Neuronal stem cell (in vitro differentiated cells): ENCODE measurements around the gene AUH.

Experiments used
- DNase-seq: peaks from one replicate; pipeline ENCODE4 v3.0.0-alpha.2; 2013; ENCODE audit warnings: low spot score
- H2AFZ ChIP-seq: one replicate; pipeline ENCODE4 v1.6.1; 2013; ENCODE audit warnings: mild to moderate bottlenecking, low read length, inconsistent platforms
- H2AK5ac ChIP-seq: 2 replicates; pipeline ENCODE4 v1.6.1; 2013; ENCODE audit warnings: low read depth, mild to moderate bottlenecking, inconsistent platforms, low read length, moderate library complexity, mixed read lengths
- H2BK120ac ChIP-seq: 2 replicates; pipeline ENCODE4 v1.6.1; 2013; ENCODE audit warnings: low read depth, mild to moderate bottlenecking, inconsistent platforms, low read length, moderate library complexity, mixed read lengths
- H2BK12ac ChIP-seq: one replicate; pipeline ENCODE4 v1.6.1; 2013; ENCODE audit warnings: low read length, inconsistent platforms
- H2BK15ac ChIP-seq: 2 replicates; pipeline ENCODE4 v1.6.1; 2013; ENCODE audit warnings: mild to moderate bottlenecking, low read length, inconsistent platforms, mixed read lengths
- H2BK5ac ChIP-seq: one replicate; pipeline ENCODE4 v1.6.1; 2013; ENCODE audit warnings: inconsistent platforms, mild to moderate bottlenecking, low read length, moderate library complexity
- H3K14ac ChIP-seq: one replicate; pipeline ENCODE4 v1.6.1; 2013; ENCODE audit warnings: low read length, inconsistent platforms
- H3K18ac ChIP-seq: 2 replicates; pipeline ENCODE4 v1.6.1; 2013; ENCODE audit warnings: low read length, inconsistent platforms
- H3K23ac ChIP-seq: 2 replicates; pipeline ENCODE4 v1.6.1; 2013; ENCODE audit warnings: low read depth, mild to moderate bottlenecking, mixed read lengths, low read length, inconsistent platforms; ENCODE audit not compliant: poor library complexity
- H3K27ac ChIP-seq: replicated peaks from 3 replicates; pipeline ENCODE4 v1.5.1; 2013; ENCODE audit warnings: low read length, inconsistent platforms
- H3K27me3 ChIP-seq, 3 experiments: 2 replicates each; pipeline ENCODE4 v1.6.1; 2013; ENCODE audit warnings: low read length in 3 of 3, mild to moderate bottlenecking in 2 of 3, inconsistent platforms in 1 of 3, low read depth in 1 of 3, mixed read lengths in 1 of 3, moderate library complexity in 1 of 3; ENCODE audit not compliant: control insufficient read depth in 3 of 3, insufficient read depth in 3 of 3
- H3K36me3 ChIP-seq, 2 donors: replicated peaks in 1 of 2; 2 replicates each; pipeline ENCODE4 v1.6.1; 2013; ENCODE audit warnings: low read length in 2 of 2; ENCODE audit not compliant: control insufficient read depth in 2 of 2, insufficient read depth in 2 of 2
- H3K4ac ChIP-seq: 2 replicates; pipeline ENCODE4 v1.6.1; 2013; ENCODE audit warnings: inconsistent platforms, mild to moderate bottlenecking, low read length, moderate library complexity
- H3K4me1 ChIP-seq, 2 donors: 1 replicate in 1 of 2; 2 replicates in 1 of 2; pipeline ENCODE4 v1.6.1; 2013; ENCODE audit warnings: low read length in 2 of 2, low read depth in 1 of 2; ENCODE audit not compliant: control insufficient read depth in 2 of 2, insufficient read depth in 1 of 2
- H3K4me2 ChIP-seq: one replicate; pipeline ENCODE4 v1.6.1; 2013; ENCODE audit warnings: mild to moderate bottlenecking, low read length, inconsistent platforms; ENCODE audit not compliant: insufficient read depth, poor library complexity, severe bottlenecking
- H3K4me3 ChIP-seq, 2 donors: 2 replicates each; pipeline ENCODE4 v1.5.1; 2013; ENCODE audit warnings: low read length in 2 of 2, mild to moderate bottlenecking in 2 of 2, inconsistent platforms in 1 of 2, moderate library complexity in 1 of 2
- H3K79me1 ChIP-seq: one replicate; pipeline ENCODE4 v1.6.1; 2013; ENCODE audit warnings: low read depth, mild to moderate bottlenecking, inconsistent platforms, low read length, moderate library complexity
- H3K9ac ChIP-seq: one replicate; pipeline ENCODE4 v1.6.1; 2013; ENCODE audit warnings: mild to moderate bottlenecking, low read depth, low read length, inconsistent platforms; ENCODE audit not compliant: poor library complexity
- H3K9me3 ChIP-seq, 2 donors: replicated peaks in 1 of 2; 2 replicates each; pipeline versions ENCODE3 to v1.6.1; 2013; ENCODE audit warnings: low read length in 2 of 2, mild to moderate bottlenecking in 2 of 2, inconsistent platforms in 1 of 2, low read depth in 1 of 2, mixed read lengths in 1 of 2, moderate library complexity in 1 of 2; ENCODE audit not compliant: control insufficient read depth in 2 of 2, insufficient read depth in 1 of 2
- H4K8ac ChIP-seq: one replicate; pipeline ENCODE4 v1.6.1; 2013; ENCODE audit warnings: low read depth, mild to moderate bottlenecking, inconsistent platforms, low read length, moderate library complexity
- H4K91ac ChIP-seq: one replicate; pipeline ENCODE4 v1.6.1; 2013; ENCODE audit warnings: low read length, low read depth, mild to moderate bottlenecking, inconsistent platforms; ENCODE audit not compliant: poor library complexity
- WGBS, 2 donors: extraction: QIAGEN DNeasy Blood & Tissue Kit; methylation state at CpG; one replicate each; pipeline ENCODE4 v1.1.7; 2013; ENCODE audit warnings: missing lambda C conversion rate in 2 of 2, mixed read lengths in 1 of 2; ENCODE audit not compliant: insufficient read length in 2 of 2, insufficient replicate concordance in 1 of 2; ENCODE audit errors: extremely low coverage in 2 of 2; 5-methylcytosine and 5-hydroxymethylcytosine counted together

The AUH gene

GRCh38 chr9:91195372-91196012, 166.2 kb downstream of the AUH start:
- Histone ChIP-seq H3K4ac (no peak overlapping the region), H3K18ac (no peak overlapping the region), H2BK15ac (no peak overlapping the region), H3K4me3 (no peak overlapping the region), H2BK12ac (no peak overlapping the region), H3K9ac (peak overlapping the region; percentile 34), H3K4me2 (no peak overlapping the region), H3K9me3 (no peaks in the 10 kb centered on the region), H3K79me1 (no peaks in the 10 kb centered on the region), H3K14ac (no peak overlapping the region), H4K91ac (no peak overlapping the region), H2BK5ac (no peak overlapping the region), H2AK5ac (peak overlapping the region; percentile 22), H3K23ac (no peak overlapping the region), H3K4me1 (peaks cover 4 to 12% of the 10 kb centered on the region in 2 donors), H3K36me3 (no peaks in the 10 kb centered on the region), H2BK120ac (no peak overlapping the region), H2AFZ (no peak overlapping the region), H3K27ac (no peak overlapping the region), H3K27me3 (peaks cover 0 to 5% (median 0%) of the 10 kb centered on the region in 3 experiments), H4K8ac (no peak overlapping the region)
- no peak for DNase-seq
- WGBS, 2 donors = no CpG with 5 or more reads among the region's 5 CpGs

GRCh38 chr9:91193658-91194391, 167.9 kb downstream of the AUH start:
- Histone ChIP-seq H3K27ac (peak overlapping the region; percentile 13), H3K4me1 (peaks cover 4 to 12% of the 10 kb centered on the region in 2 donors), H3K9ac (peak overlapping the region; percentile 63), H3K4ac (no peak overlapping the region), H4K8ac (peak overlapping the region; percentile 84), H3K23ac (peak overlapping the region; percentile 50), H2BK12ac (peak overlapping the region; percentile 89), H2BK120ac (no peak overlapping the region), H3K4me3 (peak overlapping the region; percentile 50 to 65), H3K14ac (no peak overlapping the region), H2AK5ac (no peak overlapping the region), H3K4me2 (peak overlapping the region; percentile 63), H3K79me1 (no peaks in the 10 kb centered on the region), H3K27me3 (peaks cover 0 to 5% (median 0%) of the 10 kb centered on the region in 3 experiments), H4K91ac (no peak overlapping the region), H3K36me3 (no peaks in the 10 kb centered on the region), H2BK5ac (no peak overlapping the region), H3K18ac (peak overlapping the region; percentile 86), H3K9me3 (no peaks in the 10 kb centered on the region), H2BK15ac (peak overlapping the region; percentile 76), H2AFZ (peak overlapping the region; percentile 95)
- WGBS, 2 donors = no CpG with 5 or more reads among the region's 52 CpGs
- DNase-seq = peak; percentile 71

- Histone ChIP-seq H3K36me3 (no peaks in the 10 kb centered on the region), H3K27ac (no peak overlapping the region), H3K18ac (peak overlapping the region; percentile 91), H2BK12ac (no peak overlapping the region), H3K23ac (peak overlapping the region; percentile 21), H2BK5ac (no peak overlapping the region), H2AFZ (peak overlapping the region; percentile 95), H3K4me3 (peak overlapping the region; percentile 50 to 65), H3K27me3 (peaks cover 0 to 5% (median 0%) of the 10 kb centered on the region in 3 experiments), H3K9ac (peak overlapping the region; percentile 52), H2BK15ac (peak overlapping the region; percentile 70), H4K8ac (no peak overlapping the region), H3K14ac (no peak overlapping the region), H3K79me1 (no peaks in the 10 kb centered on the region), H3K9me3 (no peaks in the 10 kb centered on the region), H3K4me1 (peaks cover 4 to 12% of the 10 kb centered on the region in 2 donors), H4K91ac (no peak overlapping the region), H2AK5ac (no peak overlapping the region), H3K4me2 (peak overlapping the region; percentile 63), H2BK120ac (no peak overlapping the region), H3K4ac (no peak overlapping the region)
- DNase-seq = peak; percentile 30
- WGBS, 2 donors = no CpG with 5 or more reads among the region's 38 CpGs
Observed at GRCh38 chr9:91193087-91193657, 168.5 kb downstream of the AUH start.
